SJSA1 (cell line): ENCODE results near the gene ANKS1B. TPM values are rescaled to one million over a fixed set of nuclear protein-coding genes. Genes with fewer than 3 reads are reported as not detected.

Experiments used
- DNase-seq, 2 experiments: peaks; one replicate each; pipeline ENCODE4 v3.0.0-alpha.2; 2015 to 2020; ENCODE audit warnings: low spot score in 2 of 2, low read depth in 1 of 2
- H3K27ac ChIP-seq: fragments of 250-450 bp; sonication (Bioruptor Pico); 2 replicates; pipeline ENCODE4 v1.5.1; 2020; ENCODE audit warnings: mild to moderate bottlenecking, moderate library complexity
- H3K27me3 ChIP-seq: fragments of 250-450 bp; sonication (Bioruptor Pico); replicated peaks from 2 replicates; pipeline ENCODE4 v1.5.1; 2020; ENCODE audit warnings: mild to moderate bottlenecking, moderate library complexity
- H3K36me3 ChIP-seq: fragments of 250-450 bp; sonication (Bioruptor Pico); 2 replicates; pipeline ENCODE4 v1.5.1; 2020; ENCODE audit warnings: mild to moderate bottlenecking
- H3K4me1 ChIP-seq: fragments of 250-450 bp; sonication (Bioruptor Pico); replicated peaks from 2 replicates; pipeline ENCODE4 v1.6.1; 2021; ENCODE audit warnings: mild to moderate bottlenecking
- H3K4me3 ChIP-seq: fragments of 250-450 bp; sonication (Bioruptor Pico); 2 replicates; pipeline ENCODE4 v1.5.1; 2020; ENCODE audit warnings: mild to moderate bottlenecking
- H3K9me3 ChIP-seq: fragments of 250-450 bp; sonication (Bioruptor Pico); replicated peaks from 2 replicates; pipeline ENCODE4 v1.5.1; 2020; ENCODE audit warnings: mild to moderate bottlenecking
- total RNA-seq: library from RNA; depleted of rRNA; stranded (reverse); fragments of >200 nt; shearing (Covaris generic); gene quantifications from 2 replicates; pipeline ENCODE4 v1.2.3, GENCODE V29; 2014

Gene ANKS1B
- total RNA-seq, 1 experiment from 2014 or later, result not detected

DNA sequence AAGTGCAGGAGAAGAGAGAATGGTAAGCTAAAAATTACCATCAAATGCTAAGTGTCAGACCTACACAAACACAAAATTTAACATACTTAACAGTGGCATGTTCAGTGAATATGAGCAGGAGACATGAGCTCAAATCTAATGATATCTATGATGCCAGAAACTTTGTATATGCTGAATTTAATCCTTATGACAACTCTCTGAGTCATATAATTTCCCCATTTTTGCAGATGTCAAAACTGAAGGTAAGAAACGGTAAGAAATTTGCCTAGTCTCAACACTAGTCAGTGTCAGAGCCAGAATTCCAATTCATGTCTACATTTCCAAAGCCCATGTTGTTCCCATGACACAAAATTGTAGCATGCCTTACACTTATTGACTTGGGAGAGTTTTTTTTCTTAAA is 963.9 kb downstream of the ANKS1B start:
- Histone ChIP-seq H3K4me1 (no peaks in the 10 kb centered on the region), H3K27me3 (no peaks in the 10 kb centered on the region), H3K9me3 (no peaks in the 10 kb centered on the region)

DNA sequence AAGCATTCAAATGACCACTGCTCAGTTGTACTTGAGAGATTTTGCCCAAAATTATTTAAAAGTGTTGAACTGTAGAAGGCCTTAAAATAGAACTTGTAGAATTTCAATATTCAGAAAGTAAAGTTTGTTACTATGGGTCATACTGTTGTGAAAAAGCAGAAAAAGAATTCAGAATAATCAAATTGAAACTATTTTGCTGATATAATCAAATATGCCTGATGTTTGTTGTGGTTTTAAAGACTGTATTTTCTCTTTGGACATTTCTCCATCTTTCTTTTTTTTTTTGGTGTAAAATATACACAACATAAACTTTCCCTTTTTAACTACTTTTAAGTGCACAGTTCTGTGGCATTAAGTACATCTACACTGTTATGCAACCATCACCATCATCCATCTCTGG is 964.9 kb downstream of the ANKS1B start:
- no peak for DNase-seq
- Histone ChIP-seq H3K27ac (no peak overlapping the region), H3K4me1 (no peaks in the 10 kb centered on the region), H3K36me3 (no peaks in the 10 kb centered on the region), H3K9me3 (no peaks in the 10 kb centered on the region), H3K27me3 (no peaks in the 10 kb centered on the region), H3K4me3 (no peak overlapping the region)

More for the DNA sequence above, 963.9 kb downstream of the ANKS1B start:
- H3K36me3 ChIP-seq, result no peaks in the 10 kb centered on the region
- no peak overlapping the region for H3K4me3 ChIP-seq
- no peak for DNase-seq
- no peak overlapping the region for H3K27ac ChIP-seq

- H3K27me3 ChIP-seq, result no peaks in the 10 kb centered on the region
- DNase-seq, result no peak
- H3K9me3 ChIP-seq, result no peaks in the 10 kb centered on the region
Observed at GRCh38 chr12:99017971-99018370, 966.8 kb downstream of the ANKS1B start.

GRCh38 chr12:99009654-99010296 is 975.0 kb downstream of the ANKS1B start:
- Histone ChIP-seq H3K36me3 (no peaks in the 10 kb centered on the region), H3K27ac (no peak overlapping the region), H3K4me1 (no peaks in the 10 kb centered on the region), H3K9me3 (no peaks in the 10 kb centered on the region), H3K4me3 (no peak overlapping the region), H3K27me3 (peaks cover 3% of the 10 kb centered on the region)
- no peak for DNase-seq

More at GRCh38 chr12:99017971-99018370, 966.8 kb downstream of the ANKS1B start:
- no peaks in the 10 kb centered on the region for H3K4me1 ChIP-seq
- no peak overlapping the region for H3K27ac ChIP-seq
- H3K4me3 ChIP-seq, result no peak overlapping the region
- H3K36me3 ChIP-seq, result no peaks in the 10 kb centered on the region

GRCh38 chr12:99005601-99006000 is 979.1 kb downstream of the ANKS1B start:
- no peak overlapping the region for H3K4me3 ChIP-seq
- no peak for DNase-seq

DNA sequence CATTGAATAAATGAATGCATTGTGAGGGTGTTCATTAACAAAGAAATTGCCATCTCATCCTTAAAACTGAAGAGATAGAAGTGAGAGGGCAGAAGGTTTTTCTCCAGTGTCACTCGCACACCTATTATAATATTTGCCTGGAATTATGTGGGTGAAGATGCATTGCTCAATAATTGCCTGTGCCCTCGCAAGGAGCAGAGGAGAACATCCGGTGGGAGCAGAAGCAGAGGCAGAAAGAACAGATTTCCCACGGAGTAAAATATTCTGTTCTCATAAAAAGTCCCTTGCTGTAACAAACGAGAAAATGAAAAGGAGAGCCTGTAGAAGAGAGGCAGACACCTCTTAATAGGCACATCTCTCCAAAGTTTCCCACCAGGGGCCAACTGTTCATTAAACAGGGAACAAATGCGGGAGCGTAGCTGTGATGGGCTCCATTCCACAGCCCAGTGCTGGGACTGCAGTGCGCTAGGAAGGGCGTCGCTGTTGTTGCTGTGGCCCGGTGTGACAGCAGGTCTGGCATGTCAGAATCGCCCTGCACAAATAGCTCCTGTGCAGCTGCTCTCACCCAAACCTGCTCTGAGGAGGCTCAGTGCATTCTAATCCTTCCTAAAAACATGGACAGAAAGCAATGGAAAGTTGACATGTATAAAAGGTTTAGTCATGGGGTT is 979.8 kb downstream of the ANKS1B start:
- Histone ChIP-seq H3K36me3 (no peaks in the 10 kb centered on the region), H3K27ac (no peak overlapping the region), H3K9me3 (no peaks in the 10 kb centered on the region), H3K27me3 (peaks cover 3% of the 10 kb centered on the region; the same call in 1 of the 2 replicates), H3K4me1 (no peaks in the 10 kb centered on the region), H3K4me3 (no peak overlapping the region)
- no peak for DNase-seq

More at GRCh38 chr12:99005601-99006000, 979.1 kb downstream of the ANKS1B start:
- peaks cover 3% of the 10 kb centered on the region; the same call in 1 of the 2 replicates for H3K27me3 ChIP-seq
- no peak overlapping the region for H3K27ac ChIP-seq
- H3K9me3 ChIP-seq, result no peaks in the 10 kb centered on the region
- no peaks in the 10 kb centered on the region for H3K4me1 ChIP-seq
- H3K36me3 ChIP-seq, result no peaks in the 10 kb centered on the region

- no peak overlapping the region for H3K4me3 ChIP-seq
- no peaks in the 10 kb centered on the region for H3K9me3 ChIP-seq
- H3K27ac ChIP-seq, result no peak overlapping the region
- H3K4me1 ChIP-seq, result no peaks in the 10 kb centered on the region
- H3K36me3 ChIP-seq, result no peaks in the 10 kb centered on the region
- peaks cover 3% of the 10 kb centered on the region; the same call in 1 of the 2 replicates for H3K27me3 ChIP-seq
- DNase-seq, result no peak
Observed at GRCh38 chr12:99002731-99003130, 982.0 kb downstream of the ANKS1B start.

DNA sequence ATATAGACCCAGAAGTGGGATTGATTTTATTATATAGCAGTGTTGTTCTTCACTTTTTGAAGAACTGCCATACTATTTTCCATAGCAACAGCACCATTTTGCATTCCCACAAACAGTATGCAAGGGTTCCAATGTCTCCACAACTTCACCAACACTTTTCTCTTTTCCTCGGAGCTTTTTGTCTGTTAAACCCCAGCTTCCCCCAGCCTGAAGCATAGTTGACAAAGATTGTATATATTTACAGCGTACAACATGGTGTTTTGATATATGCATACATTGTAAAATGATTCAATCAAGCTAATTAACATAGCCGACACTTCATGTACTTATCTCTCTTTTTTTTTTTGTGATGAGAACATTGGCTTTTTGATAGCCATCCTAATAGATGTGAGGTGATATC is 982.6 kb downstream of the ANKS1B start:
- DNase-seq, result no peak
- Histone ChIP-seq H3K27ac (no peak overlapping the region), H3K4me1 (no peaks in the 10 kb centered on the region), H3K27me3 (peaks cover 3% of the 10 kb centered on the region; the same call in 1 of the 2 replicates), H3K4me3 (no peak overlapping the region), H3K36me3 (no peaks in the 10 kb centered on the region), H3K9me3 (no peaks in the 10 kb centered on the region)

- DNase-seq, result no peak
- Histone ChIP-seq H3K4me1 (no peaks in the 10 kb centered on the region), H3K27ac (no peak overlapping the region), H3K27me3 (no peaks in the 10 kb centered on the region), H3K9me3 (no peaks in the 10 kb centered on the region), H3K36me3 (no peaks in the 10 kb centered on the region), H3K4me3 (no peak overlapping the region)
Observed at GRCh38 chr12:98999559-98999958, 985.2 kb downstream of the ANKS1B start.

DNA sequence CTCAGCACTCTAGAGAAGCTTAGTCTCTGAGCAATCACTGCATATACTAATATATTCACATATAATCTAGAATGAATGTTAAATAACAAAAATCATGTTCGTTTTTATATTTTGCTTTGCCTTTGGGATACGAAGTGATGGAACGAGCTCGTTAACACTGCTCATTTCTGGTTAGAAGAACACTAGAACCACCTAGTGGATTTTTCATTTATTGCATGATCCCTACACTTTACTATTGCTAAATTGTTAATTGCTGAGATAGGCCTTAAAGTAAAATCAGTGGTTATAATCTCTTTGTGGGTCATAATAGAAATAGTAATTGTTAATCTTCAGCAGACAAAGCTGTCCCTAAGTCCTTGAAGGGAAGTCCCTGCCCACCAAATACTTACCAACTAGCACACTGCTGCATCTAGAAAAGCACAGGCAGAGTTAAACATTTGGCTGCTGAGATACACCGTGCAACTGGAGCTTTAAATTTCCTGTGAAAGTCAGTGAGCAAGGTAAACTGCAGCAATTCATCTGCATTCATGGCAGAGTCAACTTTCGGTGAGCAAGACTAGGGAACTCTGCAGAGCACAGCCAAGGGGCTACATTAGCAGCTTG is 985.9 kb downstream of the ANKS1B start:
- Histone ChIP-seq H3K4me3 (no peak overlapping the region), H3K9me3 (no peaks in the 10 kb centered on the region)

GRCh38 chr12:98997899-98998298 is 986.8 kb downstream of the ANKS1B start:
- Histone ChIP-seq H3K4me1 (no peaks in the 10 kb centered on the region), H3K27me3 (no peaks in the 10 kb centered on the region), H3K36me3 (no peaks in the 10 kb centered on the region), H3K9me3 (no peaks in the 10 kb centered on the region), H3K4me3 (no peak overlapping the region), H3K27ac (no peak overlapping the region)
- no peak for DNase-seq

More for the DNA sequence above, 985.9 kb downstream of the ANKS1B start:
- Histone ChIP-seq H3K27me3 (no peaks in the 10 kb centered on the region), H3K4me1 (no peaks in the 10 kb centered on the region), H3K27ac (no peak overlapping the region), H3K36me3 (no peaks in the 10 kb centered on the region)
- peak in 1 of 2 experiments; percentile 12 for DNase-seq

DNA sequence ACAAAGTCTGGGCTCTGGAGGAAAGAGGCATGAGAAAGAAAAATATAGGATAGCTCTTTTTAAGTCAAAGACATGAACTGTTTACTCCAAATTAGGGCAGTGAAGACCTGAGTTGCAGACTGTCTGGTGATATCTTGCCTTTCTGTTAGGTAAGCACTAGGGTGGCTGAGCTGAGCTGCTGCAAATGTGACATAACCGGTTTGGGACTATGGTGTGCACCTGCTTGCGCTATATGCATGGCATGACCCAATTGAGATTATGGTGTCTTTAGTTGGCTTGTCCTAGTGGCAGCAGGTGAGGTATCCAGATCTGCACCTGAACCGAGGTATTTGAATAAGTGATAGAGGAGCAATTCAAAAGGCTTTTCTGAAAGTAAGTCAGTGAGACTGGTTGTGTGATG is 994.1 kb downstream of the ANKS1B start:
- no peak for DNase-seq
- Histone ChIP-seq H3K9me3 (no peaks in the 10 kb centered on the region), H3K4me3 (no peak overlapping the region), H3K4me1 (no peaks in the 10 kb centered on the region), H3K27me3 (no peaks in the 10 kb centered on the region), H3K27ac (no peak overlapping the region), H3K36me3 (no peaks in the 10 kb centered on the region)

GRCh38 chr12:98985156-98985555 is 999.6 kb downstream of the ANKS1B start:
- H3K9me3 ChIP-seq, result no peaks in the 10 kb centered on the region
- no peaks in the 10 kb centered on the region for H3K36me3 ChIP-seq
- no peak overlapping the region for H3K27ac ChIP-seq
- no peak overlapping the region for H3K4me3 ChIP-seq
- H3K27me3 ChIP-seq, result no peaks in the 10 kb centered on the region
- DNase-seq, result no peak
- no peaks in the 10 kb centered on the region for H3K4me1 ChIP-seq

GRCh38 chr12:98983647-98984046 is 1001.1 kb downstream of the ANKS1B start:
- H3K4me1 ChIP-seq, result no peaks in the 10 kb centered on the region
- no peaks in the 10 kb centered on the region for H3K27me3 ChIP-seq
- no peaks in the 10 kb centered on the region for H3K36me3 ChIP-seq
- DNase-seq, result no peak
- no peak overlapping the region for H3K27ac ChIP-seq
- H3K4me3 ChIP-seq, result no peak overlapping the region
- no peaks in the 10 kb centered on the region for H3K9me3 ChIP-seq
